Measurements from ENCODE around the gene GYS2. TPM values are rescaled to one million over a fixed set of nuclear protein-coding genes. Genes with fewer than 3 reads are reported as not detected.

Gene GYS2
- total RNA-seq, 2 donors from 2014 or later, result not detected

GRCh38 chr12:21561158-21561557 is 43.5 kb downstream of the GYS2 start:
- H3K36me3 ChIP-seq, result no peaks in the 10 kb centered on the region
- H3K27ac ChIP-seq, result no peak overlapping the region
- no peaks in the 10 kb centered on the region for H3K27me3 ChIP-seq (replicated peaks; ENCODE audit: insufficient read depth)
- intact Hi-C loops (cut with DNase I), result no loop called here
- DNase-seq (ENCODE audit: low spot score), result no peak
- no peak overlapping the region for H3K4me3 ChIP-seq
- WGBS, result 34% methylated on average over 2 of the region's 2 CpGs
- no peaks in the 10 kb centered on the region for H3K4me1 ChIP-seq (replicated peaks)
- H3K9me3 ChIP-seq, result no peaks in the 10 kb centered on the region
- TF ChIP-seq POLR2A (IDR thresholded peaks at IDR 0.05) (no peak), POLR2AphosphoS5 (IDR thresholded peaks at IDR 0.05) (no peak), CTCF (IDR thresholded peaks at IDR 0.05) (no peak)

- Histone ChIP-seq H3K27me3 (replicated peaks; ENCODE audit: insufficient read depth) (no peaks in the 10 kb centered on the region), H3K4me1 (replicated peaks) (no peaks in the 10 kb centered on the region), H3K4me3 (no peak overlapping the region), H3K36me3 (no peaks in the 10 kb centered on the region), H3K27ac (no peak overlapping the region), H3K9me3 (no peaks in the 10 kb centered on the region)
- intact Hi-C loops (cut with DNase I), result no loop called here
- no peak for DNase-seq (ENCODE audit: low spot score)
- TF ChIP-seq POLR2AphosphoS5 (IDR thresholded peaks at IDR 0.05) (no peak), POLR2A (IDR thresholded peaks at IDR 0.05) (no peak), CTCF (IDR thresholded peaks at IDR 0.05) (no peak)
- WGBS, result 58% methylated on average over 7 of the region's 7 CpGs
Observed at GRCh38 chr12:21559855-21560569, 44.6 kb downstream of the GYS2 start.

- intact Hi-C loops (cut with DNase I), result no loop called here
- H3K36me3 ChIP-seq, result no peaks in the 10 kb centered on the region
- TF ChIP-seq CTCF (IDR thresholded peaks at IDR 0.05) (no peak), POLR2AphosphoS5 (IDR thresholded peaks at IDR 0.05) (no peak), POLR2A (IDR thresholded peaks at IDR 0.05) (no peak)
- H3K9me3 ChIP-seq, result no peaks in the 10 kb centered on the region
- DNase-seq (ENCODE audit: low spot score), result no peak
- H3K27ac ChIP-seq, result no peak overlapping the region
- no peaks in the 10 kb centered on the region for H3K4me1 ChIP-seq (replicated peaks)
- no peak overlapping the region for H3K4me3 ChIP-seq
- no peaks in the 10 kb centered on the region for H3K27me3 ChIP-seq (replicated peaks; ENCODE audit: insufficient read depth)
- 80% methylated on average over 9 of the region's 9 CpGs for WGBS
Observed at GRCh38 chr12:21558100-21558679, 46.5 kb downstream of the GYS2 start.

- intact Hi-C loops (cut with DNase I), result no loop called here
- TF ChIP-seq POLR2AphosphoS5 (IDR thresholded peaks at IDR 0.05) (no peak), CTCF (IDR thresholded peaks at IDR 0.05) (no peak)
- Histone ChIP-seq H3K36me3 (no peaks in the 10 kb centered on the region), H3K4me3 (no peak overlapping the region), H3K27me3 (replicated peaks; ENCODE audit: insufficient read depth) (no peaks in the 10 kb centered on the region), H3K4me1 (replicated peaks) (no peaks in the 10 kb centered on the region), H3K27ac (no peak overlapping the region), H3K9me3 (no peaks in the 10 kb centered on the region)
- DNase-seq (ENCODE audit: low spot score), result no peak
Observed at GRCh38 chr12:21553329-21553675, 51.3 kb downstream of the GYS2 start.
